ENCODE data around the gene ACSS2.
"Not testable (repeated sequence)": the region's sequence is repeated elsewhere in the genome, so short reads cannot be mapped to it uniquely, and the experiment has no call there.

The ACSS2 gene

GRCh38 chr20:34862724-34863123 lies 13.7 kb upstream of the ACSS2 start:
- Mint-ChIP-seq H3K4me3 (no peak overlapping the region), H3K27ac (no peak overlapping the region), H3K9me3 (no peaks in the 10 kb centered on the region), H3K4me1 (no peaks in the 10 kb centered on the region), H3K36me3 (peaks cover 16% of the 10 kb centered on the region), H3K27me3 (no peaks in the 10 kb centered on the region)
- no peak for ATAC-seq (ENCODE audit: low read depth)
- DNase-seq (ENCODE audit: low spot score in 2 of 2), result no peak

GRCh38 chr20:34863421-34863965 lies 12.9 kb upstream of the ACSS2 start:
- DNase-seq (ENCODE audit: low spot score in 2 of 2), result no peak
- H3K9me3 Mint-ChIP-seq, result no peaks in the 10 kb centered on the region
- H3K27ac Mint-ChIP-seq, result no peak overlapping the region
- no peaks in the 10 kb centered on the region for H3K4me1 Mint-ChIP-seq
- peaks cover 15% of the 10 kb centered on the region for H3K36me3 Mint-ChIP-seq
- H3K4me3 Mint-ChIP-seq, result no peak overlapping the region
- no peaks in the 10 kb centered on the region for H3K27me3 Mint-ChIP-seq
- no peak for ATAC-seq (ENCODE audit: low read depth)

GRCh38 chr20:34864216-34864615 lies 12.2 kb upstream of the ACSS2 start:
- Mint-ChIP-seq H3K27me3 (no peaks in the 10 kb centered on the region), H3K27ac (no peak overlapping the region), H3K4me3 (no peak overlapping the region), H3K9me3 (no peaks in the 10 kb centered on the region), H3K4me1 (no peaks in the 10 kb centered on the region), H3K36me3 (peaks cover 13% of the 10 kb centered on the region)
- ATAC-seq (ENCODE audit: low read depth) (no peak), DNase-seq (ENCODE audit: low spot score in 2 of 2) (no peak)

GRCh38 chr20:34871320-34871926 lies 5.0 kb upstream of the ACSS2 start:
- ATAC-seq (ENCODE audit: low read depth), result no peak
- Mint-ChIP-seq H3K36me3 (no peaks in the 10 kb centered on the region), H3K4me3 (peak overlapping the region; percentile 82), H3K4me1 (peaks cover 37% of the 10 kb centered on the region), H3K27ac (no peak overlapping the region), H3K9me3 (no peaks in the 10 kb centered on the region), H3K27me3 (no peaks in the 10 kb centered on the region)
- no peak for DNase-seq (ENCODE audit: low spot score in 2 of 2)

- Mint-ChIP-seq H3K4me1 (peaks cover 41% of the 10 kb centered on the region), H3K36me3 (no peaks in the 10 kb centered on the region), H3K27ac (peak overlapping the region; percentile 54), H3K9me3 (no peaks in the 10 kb centered on the region), H3K4me3 (peak overlapping the region; percentile 82), H3K27me3 (no peaks in the 10 kb centered on the region)
- no peak for ATAC-seq (ENCODE audit: low read depth)
- no peak for DNase-seq (ENCODE audit: low spot score in 2 of 2)
Measured at GRCh38 chr20:34871966-34872621, 4.3 kb upstream of the ACSS2 start.

- DNase-seq (ENCODE audit: low spot score in 2 of 2) (peak; percentile 76 to 86), ATAC-seq (ENCODE audit: low read depth) (peak; percentile 60)
- Mint-ChIP-seq H3K27ac (peak within 1 kb of the TSS; percentile 54), H3K4me1 (peaks cover 41% of the 10 kb centered on the region), H3K4me3 (peak within 1 kb of the TSS; percentile 86), H3K36me3 (no peaks in the 10 kb centered on the region), H3K9me3 (no peaks in the 10 kb centered on the region), H3K27me3 (no peaks in the 10 kb centered on the region)
Measured at GRCh38 chr20:34872622-34873224, 3.7 kb upstream of the ACSS2 start, which contains the start of gene GGT7. GGT7 (minus strand) TSS chr20:34872856; CDS start chr20:34872815, 41 bp downstream.

- H3K27ac Mint-ChIP-seq, result peak overlapping the region; percentile 8
Measured at GRCh38 chr20:34873583-34874093, 2.8 kb upstream of the ACSS2 start.

GRCh38 chr20:34874094-34874654 lies 2.2 kb upstream of the ACSS2 start:
- ATAC-seq (ENCODE audit: low read depth) (no peak), DNase-seq (ENCODE audit: low spot score in 2 of 2) (no peak)
- Mint-ChIP-seq H3K4me1 (peaks cover 42% of the 10 kb centered on the region), H3K9me3 (no peaks in the 10 kb centered on the region), H3K36me3 (no peaks in the 10 kb centered on the region), H3K27me3 (no peaks in the 10 kb centered on the region), H3K27ac (peak overlapping the region; percentile 8), H3K4me3 (peak overlapping the region; percentile 76)

More at GRCh38 chr20:34873583-34874093, 2.8 kb upstream of the ACSS2 start:
- Mint-ChIP-seq H3K4me3 (peak overlapping the region; percentile 86), H3K36me3 (no peaks in the 10 kb centered on the region), H3K9me3 (no peaks in the 10 kb centered on the region), H3K4me1 (peaks cover 41% of the 10 kb centered on the region), H3K27me3 (no peaks in the 10 kb centered on the region)
- DNase-seq (ENCODE audit: low spot score in 2 of 2) (no peak), ATAC-seq (ENCODE audit: low read depth) (no peak)

GRCh38 chr20:34875642-34876405 lies 588 bp upstream of the ACSS2 start:
- ATAC-seq (ENCODE audit: low read depth), result no peak
- H3K4me1 Mint-ChIP-seq, result peaks cover 40% of the 10 kb centered on the region
- peak overlapping the region; percentile 92 for H3K4me3 Mint-ChIP-seq
- DNase-seq (ENCODE audit: low spot score in 2 of 2), result no peak
- H3K9me3 Mint-ChIP-seq, result no peaks in the 10 kb centered on the region
- no peaks in the 10 kb centered on the region for H3K36me3 Mint-ChIP-seq
- no peaks in the 10 kb centered on the region for H3K27me3 Mint-ChIP-seq
- no peak overlapping the region for H3K27ac Mint-ChIP-seq

GRCh38 chr20:34880215-34880850 lies 3.9 kb downstream of the ACSS2 start:
- Mint-ChIP-seq H3K4me3 (no peak overlapping the region), H3K4me1 (peaks cover 14% of the 10 kb centered on the region), H3K9me3 (no peaks in the 10 kb centered on the region), H3K27ac (no peak overlapping the region), H3K27me3 (no peaks in the 10 kb centered on the region), H3K36me3 (peaks cover 4% of the 10 kb centered on the region)
- no peak for ATAC-seq (ENCODE audit: low read depth)
- no peak for DNase-seq (ENCODE audit: low spot score in 2 of 2)

GRCh38 chr20:34880971-34881370 lies 4.6 kb downstream of the ACSS2 start:
- not testable (repeated sequence) for H3K27ac Mint-ChIP-seq; H3K4me3 Mint-ChIP-seq; H3K4me1 Mint-ChIP-seq; H3K9me3 Mint-ChIP-seq; H3K27me3 Mint-ChIP-seq; ATAC-seq (ENCODE audit: low read depth); H3K36me3 Mint-ChIP-seq; DNase-seq (ENCODE audit: low spot score in 2 of 2)

GRCh38 chr20:34881689-34882088 lies 5.3 kb downstream of the ACSS2 start:
- Mint-ChIP-seq H3K27ac (no peak overlapping the region), H3K4me1 (peaks cover 6% of the 10 kb centered on the region), H3K27me3 (no peaks in the 10 kb centered on the region), H3K36me3 (peaks cover 4% of the 10 kb centered on the region), H3K4me3 (no peak overlapping the region), H3K9me3 (no peaks in the 10 kb centered on the region)
- ATAC-seq (ENCODE audit: low read depth) (no peak), DNase-seq (ENCODE audit: low spot score in 2 of 2) (no peak)

- peaks cover 6% of the 10 kb centered on the region for H3K36me3 Mint-ChIP-seq
- no peaks in the 10 kb centered on the region for H3K27me3 Mint-ChIP-seq
- H3K4me3 Mint-ChIP-seq, result no peak overlapping the region
- peaks cover 2% of the 10 kb centered on the region for H3K4me1 Mint-ChIP-seq
- ATAC-seq (ENCODE audit: low read depth), result no peak
- H3K9me3 Mint-ChIP-seq, result no peaks in the 10 kb centered on the region
- no peak for DNase-seq (ENCODE audit: low spot score in 2 of 2)
- no peak overlapping the region for H3K27ac Mint-ChIP-seq
Measured at GRCh38 chr20:34883087-34883688, 6.8 kb downstream of the ACSS2 start.

Data from memory B cell (primary cell).